B cell (primary cell): Measurements from ENCODE around the gene ANGPT4.

Source experiments
- CTCF ChIP-seq: fragments of 200-600 bp; IDR thresholded peaks from one replicate; pipeline ENCODE4 v1.8.0; 2022; ENCODE audit warnings: antibody characterized with exemption, mild to moderate bottlenecking
- EZH2 ChIP-seq: IDR thresholded peaks from 2 replicates; pipeline ENCODE4 v1.6.1; 2012; ENCODE audit warnings: borderline replicate concordance, low read depth, mild to moderate bottlenecking, moderate library complexity, low read length; ENCODE audit not compliant: insufficient read depth, poor library complexity, severe bottlenecking

- TF ChIP-seq CTCF (no peak), EZH2 (no peak)
These were observed 6.5 kb downstream of the ANGPT4 start for GRCh38 chr20:909641-910040.
